H4 (cell line): ENCODE data around the gene ZNF532. TPM values are rescaled to one million over a fixed set of nuclear protein-coding genes. Genes with fewer than 3 reads are reported as not detected.
"Not testable (repeated sequence)": the region's sequence is repeated elsewhere in the genome, so short reads cannot be mapped to it uniquely, and the experiment has no call there.

Experiments used
- DNase-seq: peaks from one replicate; pipeline ENCODE4 v3.0.0-alpha.2; 2015; ENCODE audit warnings: low spot score
- total RNA-seq: library from RNA; depleted of rRNA; stranded (reverse); fragments of >200 nt; shearing (Covaris generic); gene quantifications from 2 replicates; pipeline ENCODE4 v1.2.3, GENCODE V29; 2014

Gene ZNF532
- total RNA-seq, 1 experiment from 2014 or later = 75.1 TPM

GRCh38 chr18:58901783-58902182 is 37.1 kb downstream of the ZNF532 start:
- no peak for DNase-seq

- DNase-seq = no peak
Measured at GRCh38 chr18:58902961-58903360, 38.3 kb downstream of the ZNF532 start.

GRCh38 chr18:58903533-58903932 is 38.9 kb downstream of the ZNF532 start:
- no peak for DNase-seq

DNA sequence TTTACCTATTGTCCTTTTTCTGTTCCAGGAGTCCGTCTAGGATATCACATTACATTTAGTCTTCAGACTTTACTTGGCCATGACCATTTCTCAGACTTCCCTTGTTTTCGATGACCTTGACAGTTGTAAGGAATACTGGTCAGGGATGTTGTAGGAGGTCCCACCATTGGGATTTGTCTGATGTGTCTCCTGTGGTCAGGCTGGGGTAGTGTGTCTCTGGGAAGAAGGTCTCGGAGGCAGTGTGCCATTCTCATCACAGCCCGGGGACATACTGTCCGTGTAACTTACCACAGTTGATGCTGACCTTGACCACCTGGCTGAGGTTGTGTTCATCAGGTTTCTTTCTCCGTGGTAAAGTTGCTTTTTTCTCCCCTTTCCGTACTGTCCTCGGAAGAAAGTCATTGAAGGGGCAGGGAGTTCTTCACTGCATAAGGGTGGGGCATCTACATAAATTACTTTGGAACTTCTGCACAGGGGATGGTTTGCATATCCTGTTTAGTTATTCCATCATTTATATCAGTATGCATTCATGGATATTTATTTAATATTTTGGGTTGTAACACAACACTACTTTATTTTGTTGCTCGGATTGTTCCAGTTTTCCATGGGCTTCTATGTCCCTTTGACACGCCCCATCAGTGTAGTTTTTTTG is 41.2 kb downstream of the ZNF532 start:
- DNase-seq = no peak

DNA sequence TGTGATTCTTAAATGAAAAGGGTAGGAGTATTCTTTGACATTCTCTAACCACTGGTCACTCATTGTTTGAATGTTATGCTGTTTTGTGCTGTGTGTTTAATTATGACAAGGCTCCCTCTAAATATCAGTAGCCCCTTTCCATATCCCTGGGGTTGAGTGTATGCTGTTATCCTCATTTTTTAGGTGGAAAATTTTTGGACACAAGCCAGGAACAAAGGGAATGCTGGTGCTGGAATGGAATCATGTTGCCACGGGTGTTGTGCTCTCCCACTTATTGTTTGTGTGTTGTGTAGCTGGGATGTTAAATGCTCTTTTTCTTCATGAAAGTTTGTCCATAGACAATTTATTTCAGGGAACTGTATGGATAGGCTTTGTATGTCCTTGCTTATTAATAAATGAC is 43.3 kb downstream of the ZNF532 start:
- DNase-seq = no peak

- DNase-seq = no peak
Measured at GRCh38 chr18:58909521-58909920, 44.8 kb downstream of the ZNF532 start.

GRCh38 chr18:58911241-58911640 is 46.6 kb downstream of the ZNF532 start:
- DNase-seq = no peak

- no peak for DNase-seq
Measured at GRCh38 chr18:58911766-58912165, 47.1 kb downstream of the ZNF532 start.

DNA sequence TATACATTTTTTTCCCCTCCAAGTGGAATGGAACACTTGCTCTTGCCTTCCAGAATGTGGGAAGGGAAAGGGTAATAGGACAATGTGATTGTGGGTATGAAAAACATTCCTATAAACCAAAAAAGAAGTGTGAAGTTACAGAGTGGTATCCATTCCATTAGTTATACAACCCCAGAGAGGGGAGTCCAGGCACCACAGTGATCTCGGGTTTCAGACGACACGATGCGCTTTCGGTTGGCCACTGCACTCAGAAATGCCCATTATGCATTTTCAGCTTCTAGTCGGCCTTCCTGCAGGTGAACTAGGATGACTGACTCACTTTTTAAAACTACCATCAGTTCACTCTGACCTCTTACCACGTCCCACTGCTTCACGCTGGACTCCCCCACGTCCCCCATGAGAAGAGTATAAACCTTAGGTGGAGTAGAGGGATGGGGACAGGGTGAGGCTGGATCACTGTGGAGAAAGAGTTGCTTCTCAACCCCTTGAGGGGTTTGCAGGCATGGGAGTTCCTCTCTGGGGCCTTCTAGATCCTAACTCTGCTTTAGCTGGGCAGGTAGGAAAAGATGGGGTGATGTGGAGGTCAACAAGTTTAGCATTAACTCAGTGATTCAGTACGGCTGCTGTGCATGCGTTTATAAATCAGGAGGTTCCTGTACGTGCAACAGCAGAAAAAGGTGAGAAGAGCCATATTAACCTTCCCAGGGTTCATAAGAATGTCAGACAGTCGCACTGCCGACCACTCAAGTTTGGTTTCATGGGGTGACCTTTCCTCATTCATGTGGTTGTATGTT is 50.5 kb downstream of the ZNF532 start:
- DNase-seq = no peak

DNA sequence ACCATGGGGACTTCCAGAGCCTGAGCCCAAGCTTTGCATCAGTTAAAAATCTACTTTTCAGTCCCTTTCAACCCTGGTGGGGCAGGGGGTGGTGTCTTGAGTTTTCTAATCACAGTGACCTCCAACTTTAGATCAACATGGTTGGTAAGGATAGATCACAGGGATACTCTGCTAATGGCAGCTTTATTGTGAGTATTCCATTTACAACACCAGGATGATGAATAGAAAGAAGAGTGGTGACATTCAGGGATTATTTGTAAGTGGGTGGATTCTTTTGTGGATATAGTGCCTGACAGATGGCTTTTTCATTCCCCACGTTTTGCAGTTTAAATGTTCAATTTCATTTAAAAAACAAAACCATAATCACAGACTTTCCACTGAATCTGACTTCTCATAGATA is 51.3 kb downstream of the ZNF532 start:
- DNase-seq = no peak

- not testable (repeated sequence) for DNase-seq
Measured at GRCh38 chr18:58919934-58920333, 55.3 kb downstream of the ZNF532 start.

- no peak for DNase-seq
Measured at GRCh38 chr18:58922995-58923394, 58.3 kb downstream of the ZNF532 start.

GRCh38 chr18:58924473-58924872 is 59.8 kb downstream of the ZNF532 start:
- DNase-seq = no peak

GRCh38 chr18:58927659-58928058 is 63.0 kb downstream of the ZNF532 start:
- DNase-seq = no peak

- no peak for DNase-seq
Measured at GRCh38 chr18:58928386-58928785, 63.7 kb downstream of the ZNF532 start.

GRCh38 chr18:58929206-58929605 is 64.5 kb downstream of the ZNF532 start:
- no peak for DNase-seq

- no peak for DNase-seq
Measured at GRCh38 chr18:58934356-58934755, 69.7 kb downstream of the ZNF532 start.

- DNase-seq = no peak
Measured at GRCh38 chr18:58934933-58935577, 70.4 kb downstream of the ZNF532 start.

GRCh38 chr18:58937071-58937886 is 72.6 kb downstream of the ZNF532 start:
- DNase-seq = no peak

GRCh38 chr18:58937887-58938267 is 73.2 kb downstream of the ZNF532 start:
- no peak for DNase-seq

DNA sequence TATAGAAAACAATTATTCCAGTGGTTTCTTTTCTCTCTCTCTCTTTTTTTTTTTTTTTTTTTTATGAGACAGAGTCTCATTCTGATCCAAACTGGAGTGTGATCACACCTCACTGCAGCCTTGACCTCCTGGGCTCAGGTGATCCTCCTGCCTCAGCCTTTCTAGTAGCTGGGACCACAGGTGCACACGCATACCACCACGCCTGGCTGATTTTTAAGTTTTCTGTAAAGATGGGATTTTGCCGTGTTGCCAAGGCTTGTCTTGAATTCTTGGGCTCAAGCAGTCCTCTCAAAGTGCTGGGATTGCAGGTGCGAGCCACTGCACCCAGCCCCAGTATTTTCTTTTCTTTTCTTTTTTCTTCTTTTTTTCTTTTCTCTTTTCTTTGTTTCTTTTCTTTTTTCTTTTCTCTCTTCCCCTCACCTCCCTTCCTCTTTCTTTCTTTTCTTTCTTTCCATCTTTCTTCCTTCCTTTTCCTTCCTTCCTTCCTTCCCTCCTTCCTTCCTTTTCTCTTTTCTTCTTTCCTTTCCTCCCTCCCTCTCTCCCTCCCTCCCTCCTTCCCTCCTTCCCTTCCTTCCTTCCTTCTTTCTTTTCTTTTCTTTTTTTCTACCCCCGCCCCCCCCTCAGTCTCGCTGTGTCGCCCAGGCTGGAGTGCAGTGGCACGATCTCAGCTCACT is 76.9 kb downstream of the ZNF532 start:
- no peak for DNase-seq

GRCh38 chr18:58943896-58944295 is 79.2 kb downstream of the ZNF532 start:
- no peak for DNase-seq
